ENCODE measurements around the gene KSR2.
A peak's percentile ranks its signal among the peaks of the same experiment; 100 is the strongest.
"Not testable (repeated sequence)": the region's sequence is repeated elsewhere in the genome, so short reads cannot be mapped to it uniquely, and the experiment has no call there.

The KSR2 gene

GRCh38 chr12:117680312-117680711 lies 288.5 kb downstream of the KSR2 start:
- DNase-seq: no peak

- DNase-seq: no peak
Measured at GRCh38 chr12:117679776-117680175, 289.0 kb downstream of the KSR2 start.

DNA sequence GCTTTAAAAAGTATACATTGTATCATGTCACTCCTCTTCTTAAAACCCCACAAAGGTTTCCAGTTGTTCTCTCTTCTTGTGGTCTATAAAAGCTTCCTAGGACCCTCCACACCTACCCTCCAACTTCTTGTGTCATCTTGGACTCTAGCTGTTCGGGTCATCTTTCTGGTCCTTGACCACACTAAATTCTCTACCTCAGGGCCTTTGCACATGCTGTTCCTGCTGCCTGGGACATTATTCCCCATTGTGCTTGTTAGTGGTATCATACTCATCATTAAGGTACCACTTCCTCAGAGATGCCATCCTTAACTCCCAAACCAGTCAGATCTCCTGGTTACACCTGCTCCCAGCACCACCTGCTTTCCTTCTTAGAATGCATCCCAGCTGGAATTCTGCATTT lies 294.0 kb downstream of the KSR2 start:
- no peak for DNase-seq

DNA sequence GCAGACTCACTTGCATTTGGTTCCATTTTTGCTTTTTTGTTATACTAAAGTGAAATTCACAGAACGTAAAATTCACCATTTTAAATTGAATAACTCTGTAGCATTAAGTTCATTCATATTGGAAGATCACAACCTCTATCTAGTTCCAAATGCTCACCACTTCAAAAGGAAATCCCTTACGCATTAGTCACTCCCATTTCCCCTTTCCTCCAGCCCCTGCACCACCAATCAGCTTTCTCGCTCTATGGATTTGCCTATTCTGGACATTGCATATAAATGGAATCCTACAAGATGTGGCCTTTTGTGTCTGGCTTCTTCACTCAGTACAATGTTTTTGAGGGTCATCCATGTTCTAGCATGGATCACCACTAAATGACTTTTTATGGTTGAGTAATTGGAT lies 294.5 kb downstream of the KSR2 start:
- no peak for DNase-seq

- DNase-seq: peak; percentile 16
Measured at GRCh38 chr12:117671734-117672133, 297.1 kb downstream of the KSR2 start.

DNA sequence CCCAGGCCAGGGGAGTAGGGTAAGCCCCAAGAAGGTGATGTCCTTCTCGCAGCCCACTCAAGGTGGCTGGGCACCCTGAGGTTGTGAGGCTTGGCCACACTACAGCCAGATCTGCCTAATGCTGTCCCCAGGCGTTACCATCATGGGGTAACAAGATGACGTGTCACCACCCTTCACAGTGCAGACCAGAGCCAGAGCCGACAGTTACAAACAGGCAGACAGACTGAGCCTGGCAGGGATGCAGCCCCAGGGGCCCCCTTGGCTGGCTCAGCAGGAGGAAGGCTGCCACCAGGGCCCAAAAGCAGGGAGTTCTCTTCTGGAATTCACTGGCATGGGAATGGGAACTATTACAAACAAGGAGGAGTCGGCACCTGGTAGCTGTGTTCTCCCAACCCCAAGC lies 304.6 kb downstream of the KSR2 start:
- DNase-seq: no peak

DNA sequence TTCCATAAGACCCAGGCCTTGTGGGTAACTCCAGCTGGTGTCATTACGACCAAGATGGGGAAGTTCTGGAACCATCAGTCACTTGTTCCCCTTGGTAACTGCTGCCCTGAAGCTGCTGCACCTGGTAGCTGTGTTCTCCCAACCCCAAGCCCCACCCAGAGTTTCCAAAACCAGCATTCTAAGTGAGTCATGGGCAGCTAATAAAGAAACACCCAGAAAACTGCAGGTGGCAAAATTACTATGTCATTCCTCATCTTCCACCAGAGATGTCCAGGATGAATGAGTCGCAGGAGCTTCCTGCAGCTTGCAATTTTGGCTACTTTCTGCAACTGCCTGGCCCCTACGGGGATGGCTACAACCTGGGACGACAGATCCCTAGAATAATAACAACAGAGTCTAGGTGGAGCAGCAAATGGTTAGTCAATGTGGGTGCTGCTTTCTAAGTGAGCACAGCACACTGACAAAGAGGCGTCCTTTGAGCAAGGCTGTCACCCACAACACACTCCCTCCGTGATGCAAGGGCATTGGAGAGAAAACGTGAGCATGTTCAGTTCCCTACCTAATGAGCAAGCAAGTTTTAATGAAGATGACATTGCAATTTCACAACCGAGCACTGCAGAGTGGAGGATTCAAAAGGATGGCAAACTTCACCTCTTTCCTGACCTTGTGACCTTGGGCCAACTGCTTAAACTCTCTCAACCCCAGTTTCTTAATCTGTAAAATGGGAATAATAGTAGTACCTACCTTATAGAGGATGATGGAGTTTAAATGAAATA lies 306.0 kb downstream of the KSR2 start:
- DNase-seq: no peak

DNA sequence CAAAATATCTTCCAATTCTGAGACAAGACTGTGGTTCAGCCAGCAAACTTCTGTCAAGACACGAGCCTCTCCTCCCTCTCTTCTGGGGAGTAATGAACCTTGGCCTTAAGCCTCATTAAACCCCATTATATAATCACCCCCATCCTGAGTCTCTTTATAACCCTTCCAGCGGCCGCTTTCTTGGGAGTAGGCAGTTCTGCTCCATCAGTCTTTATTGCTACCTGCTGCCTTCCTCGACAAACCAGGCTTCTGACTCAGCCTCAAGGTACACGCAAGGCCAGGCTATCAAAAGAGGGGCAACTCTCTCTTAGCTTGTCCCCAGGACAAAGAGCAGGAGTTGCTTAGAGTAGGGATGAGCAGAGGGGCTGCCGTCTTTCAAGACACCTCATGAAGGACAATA lies 306.6 kb downstream of the KSR2 start:
- no peak for DNase-seq

- no peak for DNase-seq
Measured at GRCh38 chr12:117661471-117661870, 307.3 kb downstream of the KSR2 start.

DNA sequence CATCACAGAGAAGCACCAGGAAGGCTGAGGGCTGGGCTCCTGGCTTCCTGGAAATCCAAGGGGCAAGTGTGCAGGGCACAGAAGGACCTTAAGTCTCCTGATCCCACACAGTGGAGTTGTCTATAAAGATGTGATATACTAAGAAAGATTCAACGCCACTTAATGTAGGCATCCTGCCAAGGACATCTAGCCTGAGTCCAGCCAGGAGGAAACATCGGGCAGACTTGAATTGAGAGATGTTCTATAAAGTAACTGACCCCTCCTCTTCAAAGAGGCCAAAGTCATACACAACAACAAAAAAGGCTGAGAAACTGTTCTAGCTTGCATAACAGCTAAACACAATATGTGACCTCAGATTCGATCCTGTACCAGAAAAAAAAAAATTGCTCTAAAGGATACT lies 307.9 kb downstream of the KSR2 start:
- no peak for DNase-seq

- no peak for DNase-seq
Measured at GRCh38 chr12:117658226-117658625, 310.6 kb downstream of the KSR2 start.

- DNase-seq: no peak
Measured at GRCh38 chr12:117649796-117650195, 319.0 kb downstream of the KSR2 start.

GRCh38 chr12:117646520-117646919 lies 322.3 kb downstream of the KSR2 start:
- no peak for DNase-seq

DNA sequence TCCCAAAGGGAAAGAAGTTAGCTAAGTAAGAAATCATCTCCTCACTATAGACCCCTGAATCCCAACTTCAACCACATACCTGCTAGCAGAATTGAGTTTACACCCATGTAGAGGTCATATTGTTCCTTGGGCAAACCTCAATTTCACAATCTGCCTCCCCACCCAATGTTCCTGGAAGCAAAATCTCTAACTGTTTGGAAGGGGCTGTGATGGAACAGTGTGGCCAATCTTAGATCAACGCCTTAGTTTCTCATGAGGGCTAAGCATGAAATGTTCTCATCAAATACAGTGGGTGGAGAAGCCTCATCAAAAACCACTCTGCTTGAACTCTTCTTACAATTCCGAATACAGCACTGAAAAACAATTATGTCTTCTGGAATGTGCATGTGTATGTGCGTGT lies 323.3 kb downstream of the KSR2 start:
- no peak for DNase-seq

DNA sequence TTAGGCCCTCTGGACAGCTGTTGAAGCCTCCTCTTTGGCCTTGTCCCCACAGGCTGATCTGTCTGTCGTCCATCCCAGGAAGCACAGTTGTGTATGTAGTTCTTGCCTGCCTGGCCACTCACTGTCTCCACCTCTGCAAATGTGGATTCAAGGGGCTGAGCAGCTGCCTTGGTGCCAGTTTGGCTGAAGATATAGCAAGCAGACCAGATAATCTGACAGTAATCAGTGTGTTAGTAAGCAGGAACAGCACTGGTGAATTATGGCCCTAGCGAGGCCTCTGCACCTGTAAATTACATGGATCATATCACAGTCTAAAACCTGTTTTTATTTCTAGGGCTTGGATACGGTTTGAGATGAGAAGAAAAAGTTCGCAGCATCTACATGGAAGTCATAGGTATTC lies 324.8 kb downstream of the KSR2 start:
- no peak for DNase-seq

GRCh38 chr12:117641885-117642284 lies 326.9 kb downstream of the KSR2 start:
- DNase-seq: no peak

- no peak for DNase-seq
Measured at GRCh38 chr12:117640511-117640910, 328.3 kb downstream of the KSR2 start.

- no peak for DNase-seq
Measured at GRCh38 chr12:117629454-117629853, 339.3 kb downstream of the KSR2 start.

GRCh38 chr12:117628711-117629110 lies 340.1 kb downstream of the KSR2 start:
- DNase-seq: not testable (repeated sequence)

GRCh38 chr12:117622741-117623140 lies 346.0 kb downstream of the KSR2 start:
- DNase-seq: no peak

GRCh38 chr12:117622087-117622486 lies 346.7 kb downstream of the KSR2 start:
- no peak for DNase-seq

DNA sequence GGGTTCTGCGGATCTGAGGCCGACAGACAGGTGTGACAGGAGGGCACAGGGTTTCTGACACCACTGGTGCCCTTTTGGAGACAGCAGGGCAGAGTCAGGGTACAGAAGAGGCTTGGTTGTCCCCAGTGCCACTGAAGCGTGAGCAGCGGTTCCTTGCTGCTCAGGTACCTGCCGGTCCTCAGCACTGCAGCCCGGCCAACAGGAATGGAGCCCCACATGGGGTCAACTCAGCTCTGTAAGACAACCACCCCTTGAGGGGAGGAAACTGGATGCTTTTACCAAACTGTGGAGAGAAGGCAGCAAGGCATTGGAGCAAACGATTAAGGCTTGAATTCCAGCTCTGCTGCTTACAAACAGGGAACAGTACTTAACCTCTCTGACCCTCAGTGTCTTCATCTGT lies 361.0 kb downstream of the KSR2 start:
- DNase-seq: no peak

DNA sequence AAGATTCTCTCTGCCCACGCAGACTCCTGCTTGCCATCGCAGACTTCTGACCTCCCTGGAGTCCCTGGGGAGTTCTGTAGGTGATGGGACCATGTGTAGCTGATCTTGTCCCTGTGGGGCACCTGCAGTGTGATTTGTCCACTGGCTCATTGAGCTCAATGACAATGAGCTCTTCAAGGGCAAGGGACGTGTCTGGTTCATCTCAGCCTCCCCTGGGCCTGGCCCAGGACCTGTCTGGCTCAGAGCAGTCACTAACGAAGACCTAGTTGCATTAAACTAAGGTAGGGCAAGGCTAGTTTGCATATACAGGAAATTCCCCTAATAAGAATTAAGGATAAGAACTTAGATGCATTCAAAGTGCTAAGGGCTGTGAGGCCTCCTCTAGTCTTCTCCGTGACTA lies 361.8 kb downstream of the KSR2 start:
- no peak for DNase-seq

GRCh38 chr12:117606024-117606423 lies 362.8 kb downstream of the KSR2 start:
- no peak for DNase-seq

Measured in right hindlimb (tissue), 1 donor.